H9 (cell line): ENCODE data around the gene CCL8. TPM values are rescaled to one million over a fixed set of nuclear protein-coding genes. Genes with fewer than 3 reads are reported as not detected.

ENCODE experiments used
- DNase-seq: peaks from one replicate; pipeline ENCODE4 v3.0.0-alpha.2; 2017
- H2AFZ ChIP-seq: one replicate; pipeline ENCODE4 v1.6.1; 2013; ENCODE audit warnings: mild to moderate bottlenecking, low read length, control low read depth, moderate library complexity
- H2AK5ac ChIP-seq: 2 replicates; pipeline ENCODE4 v1.6.1; 2013; ENCODE audit warnings: low read length, control low read depth, mixed read lengths; ENCODE audit not compliant: insufficient read length
- H2BK120ac ChIP-seq: one replicate; pipeline ENCODE4 v1.6.1; 2013; ENCODE audit warnings: low read depth, mild to moderate bottlenecking, low read length, control low read depth, inconsistent platforms; ENCODE audit not compliant: poor library complexity, severe bottlenecking
- H2BK12ac ChIP-seq: 2 replicates; pipeline ENCODE4 v1.6.1; 2013; ENCODE audit warnings: low read length, control low read depth, mixed read lengths, low read depth; ENCODE audit not compliant: insufficient read length
- H2BK15ac ChIP-seq: 2 replicates; pipeline ENCODE4 v1.6.1; 2013; ENCODE audit warnings: low read depth, low read length, control low read depth
- H2BK20ac ChIP-seq: one replicate; pipeline ENCODE4 v1.6.1; 2013; ENCODE audit warnings: low read depth, mild to moderate bottlenecking, low read length, control low read depth, inconsistent platforms; ENCODE audit not compliant: poor library complexity, severe bottlenecking
- H2BK5ac ChIP-seq: 2 replicates; pipeline ENCODE4 v1.6.1; 2013; ENCODE audit warnings: low read length, control low read depth, mixed read lengths; ENCODE audit not compliant: insufficient read length
- H3K14ac ChIP-seq: 2 replicates; pipeline ENCODE4 v1.6.1; 2013; ENCODE audit warnings: low read length, control low read depth; ENCODE audit not compliant: insufficient read depth
- H3K18ac ChIP-seq: 2 replicates; pipeline ENCODE4 v1.6.1; 2013; ENCODE audit warnings: low read depth, mild to moderate bottlenecking, mixed read lengths, low read length, control low read depth; ENCODE audit not compliant: insufficient read length
- H3K23ac ChIP-seq: 2 replicates; pipeline ENCODE4 v1.6.1; 2013; ENCODE audit warnings: low read length, control low read depth, mixed read lengths, low read depth; ENCODE audit not compliant: insufficient read length
- H3K23me2 ChIP-seq: 2 replicates; pipeline ENCODE4 v1.6.1; 2013; ENCODE audit warnings: low read depth, mild to moderate bottlenecking, mixed read lengths, low read length, control low read depth; ENCODE audit not compliant: insufficient read length, poor library complexity, severe bottlenecking
- H3K27ac ChIP-seq: 2 replicates; pipeline ENCODE4 v1.5.1; 2013; ENCODE audit warnings: low read length, control low read depth, mixed read lengths, low read depth; ENCODE audit not compliant: insufficient read length
- H3K27me3 ChIP-seq: 2 replicates; pipeline ENCODE4 v1.6.1; 2013; ENCODE audit warnings: low read length, control low read depth, inconsistent platforms; ENCODE audit not compliant: insufficient read depth
- H3K4ac ChIP-seq: 2 replicates; pipeline ENCODE4 v1.6.1; 2013; ENCODE audit warnings: low read depth, mild to moderate bottlenecking, control low read depth, inconsistent platforms, low read length, moderate library complexity
- H3K4me1 ChIP-seq: 2 replicates; pipeline ENCODE4 v1.6.1; 2013; ENCODE audit warnings: low read length, control low read depth, inconsistent platforms; ENCODE audit not compliant: insufficient read depth
- H3K4me2 ChIP-seq: 2 replicates; pipeline ENCODE4 v1.6.1; 2013; ENCODE audit warnings: low read length, control low read depth, mixed read lengths; ENCODE audit not compliant: insufficient read length, insufficient read depth
- H3K56ac ChIP-seq: 2 replicates; pipeline ENCODE4 v1.6.1; 2013; ENCODE audit warnings: low read depth, mild to moderate bottlenecking, mixed read lengths, low read length, control low read depth; ENCODE audit not compliant: insufficient read length
- H3K79me1 ChIP-seq: 2 replicates; pipeline ENCODE4 v1.6.1; 2013; ENCODE audit warnings: low read depth, mild to moderate bottlenecking, moderate library complexity, low read length, control low read depth, inconsistent platforms; ENCODE audit not compliant: insufficient read depth, poor library complexity, severe bottlenecking
- H3K79me2 ChIP-seq: 2 replicates; pipeline ENCODE4 v1.6.1; 2013; ENCODE audit warnings: low read length, control low read depth, inconsistent platforms; ENCODE audit not compliant: insufficient read depth
- H3K9ac ChIP-seq: 2 replicates; pipeline ENCODE4 v1.6.1; 2013; ENCODE audit warnings: low read length, control low read depth, mixed read lengths; ENCODE audit not compliant: insufficient read length; ENCODE audit errors: extremely low read depth
- H3K9me3 ChIP-seq: one replicate; pipeline ENCODE4 v1.6.1; 2013; ENCODE audit warnings: low read depth, low read length, inconsistent platforms; ENCODE audit not compliant: control insufficient read depth
- H3T11ph ChIP-seq: one replicate; pipeline ENCODE4 v1.6.1; 2013; ENCODE audit warnings: mild to moderate bottlenecking, low read length, control low read depth, inconsistent platforms
- H4K20me1 ChIP-seq: one replicate; pipeline ENCODE4 v1.6.1; 2013; ENCODE audit not compliant: control insufficient read depth, insufficient read length, insufficient read depth
- H4K5ac ChIP-seq: 2 replicates; pipeline ENCODE4 v1.6.1; 2013; ENCODE audit warnings: low read depth, mild to moderate bottlenecking, mixed read lengths, low read length, control low read depth; ENCODE audit not compliant: insufficient read length
- H4K8ac ChIP-seq: replicated peaks from 2 replicates; pipeline ENCODE4 v1.6.1; 2013; ENCODE audit warnings: low read length, control low read depth, mixed read lengths, low read depth; ENCODE audit not compliant: insufficient read length
- H4K91ac ChIP-seq: 2 replicates; pipeline ENCODE4 v1.6.1; 2013; ENCODE audit warnings: low read depth, mild to moderate bottlenecking, moderate library complexity, mixed read lengths, low read length, control low read depth; ENCODE audit not compliant: insufficient read length
- H3K27ac Mint-ChIP-seq, 3 experiments: 2 replicates in 2 of 3; 3 replicates in 1 of 3; pipeline ENCODE4 v1.8.0; 2020 to 2021; ENCODE audit warnings: mixed read lengths in 3 of 3, mild to moderate bottlenecking in 1 of 3, moderate library complexity in 1 of 3
- H3K27me3 Mint-ChIP-seq: 2 replicates; pipeline ENCODE4 v1.8.0; 2021; ENCODE audit warnings: low read depth, mild to moderate bottlenecking, moderate library complexity, mixed read lengths
- H3K36me3 Mint-ChIP-seq, 3 experiments: 2 replicates in 2 of 3; 3 replicates in 1 of 3; pipeline ENCODE4 v1.8.0; 2020 to 2021; ENCODE audit warnings: low read depth in 3 of 3, mixed read lengths in 3 of 3; ENCODE audit not compliant: insufficient read depth in 1 of 3
- H3K4me1 Mint-ChIP-seq, 2 experiments: 2 replicates each; pipeline ENCODE4 v1.8.0; 2020; ENCODE audit warnings: mixed read lengths in 2 of 2
- H3K4me3 Mint-ChIP-seq, 2 experiments: 2 replicates in 1 of 2; 3 replicates in 1 of 2; pipeline ENCODE4 v1.8.0; 2020 to 2021; ENCODE audit warnings: mild to moderate bottlenecking in 2 of 2, mixed read lengths in 2 of 2, moderate library complexity in 1 of 2
- H3K9me3 Mint-ChIP-seq, 2 experiments: 2 replicates in 1 of 2; 3 replicates in 1 of 2; pipeline ENCODE4 v1.8.0; 2020; ENCODE audit warnings: mild to moderate bottlenecking in 2 of 2, mixed read lengths in 2 of 2, moderate library complexity in 1 of 2
- WGBS: extraction: QIAGEN DNeasy Blood & Tissue Kit; methylation state at CpG from one replicate; pipeline ENCODE4 v1.1.7; 2013; ENCODE audit warnings: missing lambda C conversion rate, low lambda C conversion rate, mixed read lengths; ENCODE audit not compliant: insufficient read length; ENCODE audit errors: extremely low coverage; 5-methylcytosine and 5-hydroxymethylcytosine counted together
- total RNA-seq: library from RNA; stranded (reverse); gene quantifications from 2 replicates; pipeline ENCODE4 v1.2.1, GENCODE V29; 2021
- TF ChIP-seq, protein P1 (sequence below): fragments of 200-600 bp; sonication (generic); conservative IDR thresholded peaks from 3 replicates; pipeline ENCODE4 v1.8.0; 2021; ENCODE audit warnings: antibody characterized with exemption, mild to moderate bottlenecking

Gene CCL8
- total RNA-seq, 1 experiment from 2014 or later: not detected

DNA sequence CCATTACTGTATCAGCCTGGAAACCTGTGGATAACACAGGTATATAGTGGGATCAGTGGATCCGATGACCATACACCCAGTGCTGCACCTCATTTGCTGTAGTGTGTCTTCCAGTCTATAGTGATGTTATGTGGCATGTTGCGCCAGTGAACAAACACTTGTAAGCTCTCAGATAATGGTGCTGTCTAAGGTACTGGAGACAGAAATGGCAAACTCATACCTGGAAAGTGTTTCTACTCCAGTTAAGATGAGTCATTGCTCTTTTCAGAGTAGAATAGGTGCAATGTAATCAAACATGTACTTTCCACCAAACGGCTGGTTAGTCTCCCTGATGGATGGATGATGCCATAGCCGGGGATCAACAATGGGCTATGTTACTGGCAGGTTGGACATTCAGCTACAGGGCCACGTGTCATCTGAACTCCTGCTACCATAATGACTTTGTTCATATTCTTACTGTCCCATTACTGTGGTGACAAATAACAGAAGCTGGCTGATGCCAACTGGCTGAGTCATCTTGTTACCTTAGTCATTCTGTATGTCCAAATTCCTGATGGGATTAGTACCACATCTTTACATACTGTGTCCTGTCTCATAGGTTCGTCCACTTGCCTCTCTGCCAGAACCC is 27.4 kb upstream of the CCL8 start:
- Mint-ChIP-seq H3K27ac (no peak overlapping the region), H3K4me3 (no peak overlapping the region), H3K4me1 (no peaks in the 10 kb centered on the region), H3K36me3 (no peaks in the 10 kb centered on the region), H3K9me3 (no peaks in the 10 kb centered on the region), H3K27me3 (peaks cover 9% of the 10 kb centered on the region)
- Histone ChIP-seq H3K18ac (no peak overlapping the region), H3K79me2 (no peaks in the 10 kb centered on the region), H3K14ac (no peak overlapping the region), H3K27me3 (no peaks in the 10 kb centered on the region), H4K5ac (no peak overlapping the region), H3K9ac (no peak overlapping the region), H3K23ac (no peak overlapping the region), H3K79me1 (no peaks in the 10 kb centered on the region), H4K91ac (no peak overlapping the region), H2AK5ac (no peak overlapping the region), H3K4me1 (no peaks in the 10 kb centered on the region), H3K4ac (no peak overlapping the region), H2BK20ac (no peak overlapping the region), H2AFZ (no peak overlapping the region), H2BK5ac (no peak overlapping the region), H4K20me1 (no peaks in the 10 kb centered on the region), H2BK120ac (no peak overlapping the region), H3K9me3 (no peaks in the 10 kb centered on the region), H2BK12ac (no peak overlapping the region), H3K4me2 (no peak overlapping the region), H2BK15ac (no peak overlapping the region), H3T11ph (no peak overlapping the region), H3K27ac (no peak overlapping the region), H3K23me2 (no peaks in the 10 kb centered on the region), H3K56ac (no peak overlapping the region), H4K8ac (no peak overlapping the region)
- DNase-seq: no peak
- TF ChIP-seq, protein P1, sequence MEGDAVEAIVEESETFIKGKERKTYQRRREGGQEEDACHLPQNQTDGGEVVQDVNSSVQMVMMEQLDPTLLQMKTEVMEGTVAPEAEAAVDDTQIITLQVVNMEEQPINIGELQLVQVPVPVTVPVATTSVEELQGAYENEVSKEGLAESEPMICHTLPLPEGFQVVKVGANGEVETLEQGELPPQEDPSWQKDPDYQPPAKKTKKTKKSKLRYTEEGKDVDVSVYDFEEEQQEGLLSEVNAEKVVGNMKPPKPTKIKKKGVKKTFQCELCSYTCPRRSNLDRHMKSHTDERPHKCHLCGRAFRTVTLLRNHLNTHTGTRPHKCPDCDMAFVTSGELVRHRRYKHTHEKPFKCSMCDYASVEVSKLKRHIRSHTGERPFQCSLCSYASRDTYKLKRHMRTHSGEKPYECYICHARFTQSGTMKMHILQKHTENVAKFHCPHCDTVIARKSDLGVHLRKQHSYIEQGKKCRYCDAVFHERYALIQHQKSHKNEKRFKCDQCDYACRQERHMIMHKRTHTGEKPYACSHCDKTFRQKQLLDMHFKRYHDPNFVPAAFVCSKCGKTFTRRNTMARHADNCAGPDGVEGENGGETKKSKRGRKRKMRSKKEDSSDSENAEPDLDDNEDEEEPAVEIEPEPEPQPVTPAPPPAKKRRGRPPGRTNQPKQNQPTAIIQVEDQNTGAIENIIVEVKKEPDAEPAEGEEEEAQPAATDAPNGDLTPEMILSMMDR: no peak
- WGBS: no CpG with 5 or more reads among the region's 6 CpGs
